Fibroblast of mammary gland (primary cell): Measurements from ENCODE around the gene MORN4.

Source experiments
- DNase-seq: peaks from one replicate; pipeline ENCODE4 v3.0.0-alpha.2; 2010; ENCODE audit warnings: low read depth
- H3K4me3 ChIP-seq: 2 replicates; pipeline ENCODE4 v1.5.1; 2011; ENCODE audit warnings: low read depth, mild to moderate bottlenecking, low read length, moderate library complexity; ENCODE audit not compliant: control insufficient read depth
- CTCF ChIP-seq: conservative IDR thresholded peaks from 2 replicates; pipeline ENCODE4 v1.5.1; 2011; ENCODE audit warnings: low read depth, low read length, inconsistent platforms; ENCODE audit not compliant: control insufficient read depth, insufficient read depth

The MORN4 gene

GRCh38 chr10:97632949-97633884 lies at the start of gene MORN4:
MORN4 (minus strand) TSS chr10:97633500; CDS start chr10:97619653, 13,847 bp downstream.
- H3K4me3 ChIP-seq = peak within 1 kb of the TSS; percentile 88
- peak; percentile 87 for DNase-seq
- no peak for TF ChIP-seq CTCF

- TF ChIP-seq CTCF = no peak
- H3K4me3 ChIP-seq = no peak overlapping the region
- DNase-seq = no peak
Observed at GRCh38 chr10:97682042-97682441, 48.7 kb upstream of the MORN4 start.

- DNase-seq = no peak
- no peak overlapping the region for H3K4me3 ChIP-seq
- no peak for TF ChIP-seq CTCF
Observed at GRCh38 chr10:97679594-97679993, 46.3 kb upstream of the MORN4 start.

- peak; percentile 63 for DNase-seq
- peak; percentile 90 for TF ChIP-seq CTCF
- no peak overlapping the region for H3K4me3 ChIP-seq
Observed at GRCh38 chr10:97676770-97677581, 43.7 kb upstream of the MORN4 start.

- DNase-seq = no peak
- no peak for TF ChIP-seq CTCF
- no peak overlapping the region for H3K4me3 ChIP-seq
Observed at GRCh38 chr10:97675222-97675621, 41.9 kb upstream of the MORN4 start.

GRCh38 chr10:97673736-97674525 lies 40.6 kb upstream of the MORN4 start:
- DNase-seq = peak; percentile 86
- H3K4me3 ChIP-seq = no peak overlapping the region
- TF ChIP-seq CTCF = no peak
